Activated gamma-delta T cell treated with Interleukin-2 at 50 U/mL for 16 hours (primary cell): ENCODE measurements around the gene ZBTB20.

Source experiments
- DNase-seq: peaks from one replicate; pipeline ENCODE4 v3.0.0-alpha.2; 2020

ZBTB20 gene

GRCh38 chr3:114427285-114428043 lies 719.6 kb downstream of the ZBTB20 start:
- DNase-seq: no peak

GRCh38 chr3:114424337-114424736 lies 722.8 kb downstream of the ZBTB20 start:
- no peak for DNase-seq

GRCh38 chr3:114421204-114421603 lies 725.9 kb downstream of the ZBTB20 start:
- DNase-seq: no peak

- DNase-seq: no peak
Measured at GRCh38 chr3:114420072-114420471, 727.0 kb downstream of the ZBTB20 start.

- DNase-seq: peak; percentile 3
Measured at GRCh38 chr3:114418724-114419543, 728.2 kb downstream of the ZBTB20 start.

- DNase-seq: no peak
Measured at GRCh38 chr3:114418107-114418506, 729.0 kb downstream of the ZBTB20 start.

- no peak for DNase-seq
Measured at GRCh38 chr3:114417675-114418074, 729.4 kb downstream of the ZBTB20 start.

GRCh38 chr3:114417265-114417664 lies 729.8 kb downstream of the ZBTB20 start:
- DNase-seq: no peak

- DNase-seq: no peak
Measured at GRCh38 chr3:114411811-114412803, 735.0 kb downstream of the ZBTB20 start.

- no peak for DNase-seq
Measured at GRCh38 chr3:114411190-114411668, 735.9 kb downstream of the ZBTB20 start.

- DNase-seq: no peak
Measured at GRCh38 chr3:114408736-114409670, 738.1 kb downstream of the ZBTB20 start.

- DNase-seq: no peak
Measured at GRCh38 chr3:114406922-114407321, 740.2 kb downstream of the ZBTB20 start.

- DNase-seq: no peak
Measured at GRCh38 chr3:114406286-114406685, 740.8 kb downstream of the ZBTB20 start.

- DNase-seq: no peak
Measured at GRCh38 chr3:114405202-114405990, 741.7 kb downstream of the ZBTB20 start.

GRCh38 chr3:114404590-114404989 lies 742.5 kb downstream of the ZBTB20 start:
- DNase-seq: no peak

GRCh38 chr3:114402838-114403237 lies 744.2 kb downstream of the ZBTB20 start:
- no peak for DNase-seq

- DNase-seq: no peak
Measured at GRCh38 chr3:114401346-114401745, 745.7 kb downstream of the ZBTB20 start.

- DNase-seq: no peak
Measured at GRCh38 chr3:114400371-114400770, 746.7 kb downstream of the ZBTB20 start.

- DNase-seq: no peak
Measured at GRCh38 chr3:114394551-114394950, 752.5 kb downstream of the ZBTB20 start.

- DNase-seq: no peak
Measured at GRCh38 chr3:114393367-114394072, 753.6 kb downstream of the ZBTB20 start.
